GM23338 (cell line): ENCODE data around the gene PTPRN2.
A peak's percentile ranks its signal among the peaks of the same experiment; 100 is the strongest.

Source experiments
- EZH2 ChIP-seq: fragments of 200-600 bp; sonication (generic); IDR thresholded peaks from one replicate; pipeline ENCODE4 v1.8.0; 2017; ENCODE audit warnings: antibody characterized with exemption, mild to moderate bottlenecking, low read depth; ENCODE audit not compliant: unreplicated experiment
- JUNB ChIP-seq: IDR thresholded peaks from one replicate; pipeline ENCODE4 v1.6.1; 2016; ENCODE audit warnings: antibody characterized with exemption; ENCODE audit not compliant: unreplicated experiment
- POLR2AphosphoS5 ChIP-seq: IDR thresholded peaks from 2 replicates; pipeline ENCODE4 v1.6.1; 2016; ENCODE audit warnings: antibody characterized with exemption, low read depth
- TF ChIP-seq, protein P1 (sequence below), 2 experiments: fragments of 200-600 bp in 1 of 2; sonication (generic) in 1 of 2; conservative IDR thresholded peaks; 2 replicates each; pipeline versions ENCODE4 v1.5.1 to v1.6.1; 2016 to 2017; ENCODE audit warnings: antibody characterized with exemption in 2 of 2, low read depth in 2 of 2, mild to moderate bottlenecking in 2 of 2, moderate library complexity in 1 of 2
- TF ChIP-seq, protein P2 (sequence below): IDR thresholded peaks from one replicate; pipeline ENCODE4 v1.6.1; 2018; ENCODE audit warnings: antibody characterized with exemption; ENCODE audit not compliant: unreplicated experiment

- TF ChIP-seq, protein P1, sequence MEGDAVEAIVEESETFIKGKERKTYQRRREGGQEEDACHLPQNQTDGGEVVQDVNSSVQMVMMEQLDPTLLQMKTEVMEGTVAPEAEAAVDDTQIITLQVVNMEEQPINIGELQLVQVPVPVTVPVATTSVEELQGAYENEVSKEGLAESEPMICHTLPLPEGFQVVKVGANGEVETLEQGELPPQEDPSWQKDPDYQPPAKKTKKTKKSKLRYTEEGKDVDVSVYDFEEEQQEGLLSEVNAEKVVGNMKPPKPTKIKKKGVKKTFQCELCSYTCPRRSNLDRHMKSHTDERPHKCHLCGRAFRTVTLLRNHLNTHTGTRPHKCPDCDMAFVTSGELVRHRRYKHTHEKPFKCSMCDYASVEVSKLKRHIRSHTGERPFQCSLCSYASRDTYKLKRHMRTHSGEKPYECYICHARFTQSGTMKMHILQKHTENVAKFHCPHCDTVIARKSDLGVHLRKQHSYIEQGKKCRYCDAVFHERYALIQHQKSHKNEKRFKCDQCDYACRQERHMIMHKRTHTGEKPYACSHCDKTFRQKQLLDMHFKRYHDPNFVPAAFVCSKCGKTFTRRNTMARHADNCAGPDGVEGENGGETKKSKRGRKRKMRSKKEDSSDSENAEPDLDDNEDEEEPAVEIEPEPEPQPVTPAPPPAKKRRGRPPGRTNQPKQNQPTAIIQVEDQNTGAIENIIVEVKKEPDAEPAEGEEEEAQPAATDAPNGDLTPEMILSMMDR (conservative IDR thresholded peaks at IDR 0.05; ENCODE audit: low read depth in 2 of 2), result no peak
- TF ChIP-seq EZH2 (peak; percentile 79), POLR2AphosphoS5 (no peak), JUNB (no peak)
- TF ChIP-seq, protein P2, sequence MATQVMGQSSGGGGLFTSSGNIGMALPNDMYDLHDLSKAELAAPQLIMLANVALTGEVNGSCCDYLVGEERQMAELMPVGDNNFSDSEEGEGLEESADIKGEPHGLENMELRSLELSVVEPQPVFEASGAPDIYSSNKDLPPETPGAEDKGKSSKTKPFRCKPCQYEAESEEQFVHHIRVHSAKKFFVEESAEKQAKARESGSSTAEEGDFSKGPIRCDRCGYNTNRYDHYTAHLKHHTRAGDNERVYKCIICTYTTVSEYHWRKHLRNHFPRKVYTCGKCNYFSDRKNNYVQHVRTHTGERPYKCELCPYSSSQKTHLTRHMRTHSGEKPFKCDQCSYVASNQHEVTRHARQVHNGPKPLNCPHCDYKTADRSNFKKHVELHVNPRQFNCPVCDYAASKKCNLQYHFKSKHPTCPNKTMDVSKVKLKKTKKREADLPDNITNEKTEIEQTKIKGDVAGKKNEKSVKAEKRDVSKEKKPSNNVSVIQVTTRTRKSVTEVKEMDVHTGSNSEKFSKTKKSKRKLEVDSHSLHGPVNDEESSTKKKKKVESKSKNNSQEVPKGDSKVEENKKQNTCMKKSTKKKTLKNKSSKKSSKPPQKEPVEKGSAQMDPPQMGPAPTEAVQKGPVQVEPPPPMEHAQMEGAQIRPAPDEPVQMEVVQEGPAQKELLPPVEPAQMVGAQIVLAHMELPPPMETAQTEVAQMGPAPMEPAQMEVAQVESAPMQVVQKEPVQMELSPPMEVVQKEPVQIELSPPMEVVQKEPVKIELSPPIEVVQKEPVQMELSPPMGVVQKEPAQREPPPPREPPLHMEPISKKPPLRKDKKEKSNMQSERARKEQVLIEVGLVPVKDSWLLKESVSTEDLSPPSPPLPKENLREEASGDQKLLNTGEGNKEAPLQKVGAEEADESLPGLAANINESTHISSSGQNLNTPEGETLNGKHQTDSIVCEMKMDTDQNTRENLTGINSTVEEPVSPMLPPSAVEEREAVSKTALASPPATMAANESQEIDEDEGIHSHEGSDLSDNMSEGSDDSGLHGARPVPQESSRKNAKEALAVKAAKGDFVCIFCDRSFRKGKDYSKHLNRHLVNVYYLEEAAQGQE, result no peak
These were observed 898.9 kb downstream of the PTPRN2 start for GRCh38 chr7:157688533-157689268.
